ENCODE data around the gene PKHD1.

- TF ChIP-seq POLR2A (IDR thresholded peaks at IDR 0.05) (no peak), CTCF (IDR thresholded peaks at IDR 0.05) (no peak)
Observed at GRCh38 chr6:51960419-51960818, 127.0 kb downstream of the PKHD1 start.

All from uterus (tissue), 2 donors.